Stimulated activated memory B cell treated with anti-CD40 and anti-IgM and Interleukin-4, amounts not matched to agents 10 μg/mL and 1 μg/mL and 100 μg/mL, for 72 hours (primary cell): ENCODE results near the gene KCNAB1.

Experiments
- ATAC-seq: fragments of 150-1000 bp; cut with Tn5 transposase; 2 replicates; pipeline ENCODE4 v1.10.0; 2021
- H3K27ac Mint-ChIP-seq: one replicate; pipeline ENCODE4 v1.8.0; 2022; ENCODE audit warnings: mild to moderate bottlenecking, mixed read lengths
- H3K27me3 Mint-ChIP-seq: one replicate; pipeline ENCODE4 v1.8.0; 2022; ENCODE audit warnings: mixed read lengths
- H3K36me3 Mint-ChIP-seq: one replicate; pipeline ENCODE4 v1.8.0; 2022; ENCODE audit warnings: mixed read lengths
- H3K4me1 Mint-ChIP-seq: one replicate; pipeline ENCODE4 v1.8.0; 2022; ENCODE audit warnings: mixed read lengths
- H3K4me3 Mint-ChIP-seq: one replicate; pipeline ENCODE4 v1.8.0; 2022; ENCODE audit warnings: mild to moderate bottlenecking, moderate library complexity, mixed read lengths
- H3K9me3 Mint-ChIP-seq: one replicate; pipeline ENCODE4 v1.8.0; 2022; ENCODE audit warnings: mixed read lengths

The KCNAB1 gene

DNA sequence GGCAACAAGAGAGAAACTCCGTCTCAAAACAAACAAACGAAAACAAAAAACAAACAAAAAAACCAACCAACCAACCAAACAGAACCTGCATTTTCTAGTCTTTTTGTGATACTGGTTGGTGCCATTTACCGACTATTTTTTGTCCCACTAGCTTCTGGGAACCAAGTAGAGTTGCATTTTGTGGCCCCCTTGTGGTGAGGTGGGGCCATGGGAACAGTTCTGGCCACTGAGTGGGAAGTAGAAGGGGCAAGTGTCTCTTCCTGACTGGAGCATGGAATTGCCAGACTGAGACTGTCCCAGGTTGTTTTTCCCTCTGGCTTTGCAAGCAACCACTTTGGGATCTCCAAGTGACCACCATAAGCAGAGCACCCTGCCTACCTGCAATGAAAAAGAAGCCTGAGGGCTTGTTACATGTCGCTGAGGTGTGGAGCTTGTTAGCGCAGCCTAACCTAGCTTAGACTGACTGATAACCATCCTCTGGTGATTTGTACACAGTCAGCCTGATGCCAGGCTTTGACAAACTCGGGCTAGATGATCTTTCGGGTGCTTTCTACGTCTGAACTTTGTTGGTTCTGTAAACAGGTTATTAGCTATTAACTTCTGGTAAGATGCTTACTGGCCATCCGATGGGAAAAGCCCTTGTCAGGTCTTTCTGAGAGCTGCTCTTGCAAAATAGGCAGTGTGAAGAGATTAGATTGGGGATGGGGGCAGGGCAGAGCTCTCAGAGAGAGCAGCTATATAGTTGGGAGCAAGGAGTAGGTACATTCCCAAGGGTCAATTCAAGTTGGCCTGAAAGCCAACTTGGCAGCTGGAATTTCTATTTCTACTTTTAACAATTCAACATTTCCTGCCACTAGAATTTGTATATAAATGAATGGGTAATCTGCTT is 262.3 kb downstream of the KCNAB1 start:
- ATAC-seq: no peak
- H3K27ac Mint-ChIP-seq: no peak overlapping the region
- no peaks in the 10 kb centered on the region for H3K9me3 Mint-ChIP-seq
- H3K4me3 Mint-ChIP-seq: no peak overlapping the region
- H3K36me3 Mint-ChIP-seq: no peaks in the 10 kb centered on the region
- H3K4me1 Mint-ChIP-seq: no peaks in the 10 kb centered on the region
- H3K27me3 Mint-ChIP-seq: peaks cover 23% of the 10 kb centered on the region

DNA sequence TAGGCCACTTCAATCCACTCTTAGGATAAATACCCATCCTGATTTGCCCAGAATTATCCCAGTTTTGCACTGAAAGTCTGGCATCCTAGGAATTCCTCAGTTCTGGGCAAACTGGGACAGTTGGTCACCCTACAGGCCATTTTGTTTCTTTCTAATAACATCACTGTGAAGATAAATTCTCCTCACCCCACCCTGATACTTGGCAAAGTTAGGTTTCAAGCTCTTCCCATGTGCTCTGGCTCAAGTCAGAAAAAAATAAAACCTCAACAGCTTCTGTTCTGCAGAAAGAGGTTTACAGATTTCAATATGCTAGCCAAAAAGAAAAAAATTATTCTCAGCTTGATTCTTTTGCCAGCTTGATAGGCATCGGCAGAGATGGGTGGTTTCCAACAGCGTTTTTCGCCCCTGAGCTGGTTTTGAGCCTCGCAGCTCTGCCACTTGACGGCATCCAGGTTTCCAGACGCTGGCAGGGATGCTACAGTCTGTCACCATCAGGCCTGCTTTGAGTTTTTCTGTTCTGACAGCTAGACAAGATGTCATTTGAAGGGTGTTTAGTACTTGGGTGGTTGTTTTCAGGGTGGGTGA is 263.2 kb downstream of the KCNAB1 start:
- Mint-ChIP-seq H3K27ac (no peak overlapping the region), H3K9me3 (no peaks in the 10 kb centered on the region), H3K36me3 (no peaks in the 10 kb centered on the region), H3K4me1 (no peaks in the 10 kb centered on the region), H3K27me3 (peaks cover 19% of the 10 kb centered on the region), H3K4me3 (no peak overlapping the region)
- no peak for ATAC-seq

DNA sequence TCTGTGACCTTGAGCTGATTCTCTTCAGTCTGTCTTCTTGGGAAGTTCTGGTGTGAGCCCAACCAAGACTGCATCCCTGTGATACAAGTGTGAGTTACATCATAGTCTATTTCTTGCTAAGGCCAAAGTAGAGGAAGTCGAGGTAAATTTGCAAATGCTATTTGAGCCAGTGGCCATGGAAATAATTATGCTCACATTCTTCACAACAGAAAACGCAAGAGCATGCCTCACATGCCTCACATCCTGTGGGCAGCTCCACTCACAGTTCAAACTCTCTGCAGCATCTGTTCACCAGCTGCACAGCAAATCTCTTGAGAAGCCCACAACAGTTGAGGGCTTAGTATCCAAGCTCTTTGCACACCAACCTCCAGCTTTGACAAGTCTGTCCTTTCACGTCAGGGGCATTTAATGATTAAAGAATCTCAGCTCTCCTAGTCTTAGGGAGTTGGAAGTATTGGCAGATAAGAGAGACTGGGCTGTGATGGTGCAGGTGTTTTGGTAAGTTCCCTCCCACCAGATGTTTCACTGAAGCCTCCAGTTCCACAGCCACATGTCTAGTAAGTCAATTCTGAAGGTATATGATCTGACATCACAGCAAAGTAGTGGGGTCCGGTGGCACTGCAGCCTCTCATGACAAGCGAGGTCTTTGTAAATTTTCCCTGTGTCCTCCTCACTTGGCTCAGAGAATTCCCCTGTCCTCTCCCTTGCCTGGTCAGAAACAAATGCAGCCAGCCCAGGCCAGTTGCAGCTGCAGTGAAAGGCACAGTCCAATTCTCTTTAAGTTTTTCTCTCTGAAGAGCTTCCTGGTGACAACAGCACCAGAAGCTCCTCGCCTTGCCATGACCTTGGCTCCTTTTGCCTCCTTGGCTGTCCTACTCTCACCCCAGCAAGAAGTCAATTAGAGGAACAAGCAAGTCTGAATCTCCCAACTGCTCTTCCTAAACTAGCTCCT is 268.4 kb downstream of the KCNAB1 start:
- H3K27ac Mint-ChIP-seq: no peak overlapping the region

DNA sequence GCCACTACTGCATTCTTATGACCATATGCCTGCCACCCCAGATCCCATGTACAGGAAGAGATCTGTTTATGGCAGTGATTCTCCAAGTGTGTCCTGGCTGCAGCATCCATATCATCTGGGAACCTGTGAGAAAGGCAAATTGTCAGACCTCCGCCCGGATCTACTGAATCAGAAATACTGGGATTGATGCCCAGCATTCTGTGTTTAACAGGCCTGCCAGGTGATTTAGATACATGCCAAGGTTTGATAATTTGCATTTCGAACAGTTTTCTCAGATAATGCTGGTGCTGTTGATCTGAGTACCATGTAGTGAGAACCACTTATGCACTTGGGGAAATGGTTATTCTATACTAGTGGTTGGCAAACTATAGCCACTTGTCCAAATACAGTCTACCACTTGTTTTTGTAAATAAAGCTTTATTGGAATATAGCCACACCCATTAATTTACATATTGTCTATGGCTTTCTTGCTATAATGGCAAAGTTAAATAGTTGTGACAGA is 269.1 kb downstream of the KCNAB1 start:
- Mint-ChIP-seq H3K27me3 (peaks cover 9% of the 10 kb centered on the region), H3K27ac (no peak overlapping the region), H3K4me3 (no peak overlapping the region), H3K36me3 (no peaks in the 10 kb centered on the region), H3K4me1 (peaks cover 4% of the 10 kb centered on the region), H3K9me3 (no peaks in the 10 kb centered on the region)
- ATAC-seq: no peak

More for the DNA sequence above, 268.4 kb downstream of the KCNAB1 start:
- no peaks in the 10 kb centered on the region for H3K9me3 Mint-ChIP-seq
- no peak overlapping the region for H3K4me3 Mint-ChIP-seq
- peaks cover 9% of the 10 kb centered on the region for H3K27me3 Mint-ChIP-seq
- peaks cover 4% of the 10 kb centered on the region for H3K4me1 Mint-ChIP-seq
- peak; percentile 28 for ATAC-seq
- no peaks in the 10 kb centered on the region for H3K36me3 Mint-ChIP-seq

DNA sequence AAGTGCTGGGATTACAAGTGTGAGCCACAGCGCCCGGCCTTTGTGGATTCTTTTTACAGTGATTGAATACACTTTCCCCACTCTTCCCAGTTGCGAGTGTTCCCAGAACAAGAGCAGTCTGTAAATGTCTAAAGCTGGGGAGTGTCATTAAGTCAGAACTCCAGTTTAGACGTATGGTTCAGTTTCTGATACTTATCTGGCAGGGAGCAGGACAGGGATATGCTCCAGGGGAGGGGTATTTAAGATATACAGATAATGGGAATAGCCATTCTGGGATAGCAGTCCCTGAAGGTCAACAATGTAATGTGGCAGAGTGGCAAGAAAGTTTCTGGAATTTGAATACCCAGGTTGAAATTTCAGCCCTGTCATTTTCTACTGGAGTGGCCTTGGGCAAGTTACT is 270.5 kb downstream of the KCNAB1 start:
- peaks cover 4% of the 10 kb centered on the region for H3K4me1 Mint-ChIP-seq
- H3K4me3 Mint-ChIP-seq: no peak overlapping the region
- ATAC-seq: no peak
- no peaks in the 10 kb centered on the region for H3K36me3 Mint-ChIP-seq
- H3K9me3 Mint-ChIP-seq: no peaks in the 10 kb centered on the region
- no peak overlapping the region for H3K27ac Mint-ChIP-seq
- H3K27me3 Mint-ChIP-seq: peaks cover 9% of the 10 kb centered on the region

DNA sequence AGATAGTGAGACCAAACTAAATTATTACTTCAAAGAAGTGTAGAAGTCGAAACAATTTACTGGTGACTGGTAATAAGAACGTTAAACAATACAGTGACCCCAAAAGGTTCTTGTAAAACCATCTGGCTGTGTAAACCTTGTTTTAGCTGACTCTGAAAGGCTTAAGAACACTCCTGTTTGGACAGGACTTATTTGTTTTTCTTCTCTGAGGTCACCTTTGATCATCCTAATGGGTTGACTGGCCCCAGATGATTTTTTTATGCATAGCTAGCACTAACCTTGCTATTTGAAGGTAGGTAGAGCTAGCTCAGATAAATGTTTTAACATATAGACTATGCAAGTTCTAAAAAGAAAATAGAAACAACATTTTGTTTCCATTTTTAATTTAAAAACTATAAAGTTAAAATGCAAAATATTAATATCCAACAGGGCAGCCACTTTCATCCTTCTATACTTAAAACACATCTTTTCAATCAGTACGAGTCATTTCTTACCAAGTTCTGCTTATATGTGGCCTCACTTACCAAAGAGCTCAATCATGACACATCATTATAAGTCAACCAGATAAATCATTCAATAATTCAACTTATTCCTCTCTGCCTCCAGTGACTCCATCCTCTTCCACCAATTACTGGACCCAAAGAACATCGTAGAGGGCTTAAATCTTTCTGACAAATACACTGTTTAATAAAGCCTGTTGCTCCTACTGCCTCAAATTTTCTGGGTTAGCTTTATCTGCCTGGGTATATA is 275.8 kb downstream of the KCNAB1 start:
- no peak for ATAC-seq
- Mint-ChIP-seq H3K4me3 (no peak overlapping the region), H3K4me1 (no peaks in the 10 kb centered on the region), H3K27ac (no peak overlapping the region), H3K9me3 (no peaks in the 10 kb centered on the region), H3K27me3 (no peaks in the 10 kb centered on the region), H3K36me3 (no peaks in the 10 kb centered on the region)

DNA sequence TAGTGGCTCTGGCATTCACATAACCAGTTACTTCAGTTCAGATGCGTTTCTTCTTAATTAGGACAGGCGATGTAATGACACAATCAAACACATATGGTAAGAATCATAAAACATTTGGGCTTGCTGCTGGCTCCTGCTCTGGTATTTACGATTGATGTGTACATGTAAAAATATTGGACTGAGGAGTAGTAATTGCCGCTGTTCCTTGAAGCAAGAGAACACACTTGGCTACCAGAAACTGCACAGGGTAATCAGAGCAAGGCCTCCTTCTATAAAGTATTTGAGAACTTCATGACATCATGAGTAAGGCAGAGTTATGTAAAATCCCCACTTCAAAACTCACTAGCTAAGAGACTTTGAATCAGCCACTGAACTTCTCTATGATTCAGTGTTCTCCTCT is 276.5 kb downstream of the KCNAB1 start:
- Mint-ChIP-seq H3K27ac (no peak overlapping the region), H3K4me1 (no peaks in the 10 kb centered on the region), H3K9me3 (no peaks in the 10 kb centered on the region), H3K36me3 (no peaks in the 10 kb centered on the region), H3K27me3 (no peaks in the 10 kb centered on the region), H3K4me3 (no peak overlapping the region)
- ATAC-seq: no peak

DNA sequence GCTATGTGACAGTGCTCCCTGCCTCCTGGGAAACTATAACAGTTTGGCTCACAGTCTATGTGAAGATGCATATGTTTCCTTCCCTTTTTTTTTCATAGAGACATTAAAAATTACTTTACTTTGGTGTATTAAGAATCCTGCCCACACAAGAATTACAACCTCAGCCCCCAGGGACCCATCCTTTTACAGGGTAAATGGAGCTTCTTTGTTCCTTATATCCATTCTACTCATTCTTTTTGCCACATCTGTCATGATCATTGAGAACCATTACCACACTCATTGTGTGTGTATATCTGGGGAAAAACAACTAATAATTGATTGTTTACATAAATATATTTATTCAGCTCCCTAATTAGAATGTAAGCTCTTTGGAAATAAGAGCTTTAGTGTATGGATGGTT is 277.2 kb downstream of the KCNAB1 start:
- no peaks in the 10 kb centered on the region for H3K4me1 Mint-ChIP-seq
- no peak overlapping the region for H3K27ac Mint-ChIP-seq
- H3K4me3 Mint-ChIP-seq: no peak overlapping the region
- no peaks in the 10 kb centered on the region for H3K9me3 Mint-ChIP-seq
- no peaks in the 10 kb centered on the region for H3K27me3 Mint-ChIP-seq
- no peaks in the 10 kb centered on the region for H3K36me3 Mint-ChIP-seq
- no peak for ATAC-seq

DNA sequence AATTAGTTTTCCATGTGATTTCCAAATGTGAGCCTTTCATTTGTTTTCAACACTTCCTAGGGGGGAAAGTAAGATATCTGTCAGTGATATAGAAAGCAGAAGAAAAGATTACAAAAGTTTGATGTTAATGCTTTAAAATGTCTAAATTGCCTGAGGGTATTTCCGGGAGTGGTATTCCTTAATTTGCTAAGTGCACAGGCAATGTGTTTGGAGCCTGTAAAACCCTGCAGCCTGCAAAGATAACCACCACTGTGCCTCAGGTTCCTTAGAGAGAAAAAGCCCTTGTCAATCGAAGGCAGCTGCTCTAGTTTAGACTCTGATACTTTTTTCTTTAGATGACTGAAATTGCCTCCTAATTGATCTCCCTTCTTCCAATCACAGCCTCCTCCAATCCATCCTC is 279.7 kb downstream of the KCNAB1 start:
- Mint-ChIP-seq H3K9me3 (no peaks in the 10 kb centered on the region), H3K36me3 (no peaks in the 10 kb centered on the region), H3K4me1 (no peaks in the 10 kb centered on the region), H3K4me3 (no peak overlapping the region), H3K27ac (no peak overlapping the region), H3K27me3 (no peaks in the 10 kb centered on the region)
- ATAC-seq: no peak

DNA sequence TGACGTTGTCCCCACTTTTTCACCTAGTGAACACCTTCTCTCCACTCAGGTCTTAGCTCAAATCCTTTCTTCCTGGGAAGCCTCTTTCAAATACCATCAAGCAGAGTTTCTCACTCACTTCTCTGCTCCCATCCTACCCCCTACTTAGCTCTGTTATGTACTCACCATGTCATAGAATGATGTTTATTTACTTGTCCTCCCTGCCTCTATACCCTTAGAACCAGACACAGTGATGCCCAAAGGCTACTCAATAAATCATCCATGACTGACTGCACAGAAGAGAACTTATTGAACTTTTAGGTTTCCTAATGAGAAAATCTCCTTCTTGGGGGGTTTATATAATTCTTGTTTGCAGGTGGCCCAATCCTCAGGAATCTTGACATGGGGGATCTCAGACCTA is 280.4 kb downstream of the KCNAB1 start:
- H3K4me1 Mint-ChIP-seq: no peaks in the 10 kb centered on the region
- H3K4me3 Mint-ChIP-seq: no peak overlapping the region
- no peak overlapping the region for H3K27ac Mint-ChIP-seq
- ATAC-seq: no peak
- no peaks in the 10 kb centered on the region for H3K27me3 Mint-ChIP-seq
- H3K9me3 Mint-ChIP-seq: no peaks in the 10 kb centered on the region
- H3K36me3 Mint-ChIP-seq: no peaks in the 10 kb centered on the region

DNA sequence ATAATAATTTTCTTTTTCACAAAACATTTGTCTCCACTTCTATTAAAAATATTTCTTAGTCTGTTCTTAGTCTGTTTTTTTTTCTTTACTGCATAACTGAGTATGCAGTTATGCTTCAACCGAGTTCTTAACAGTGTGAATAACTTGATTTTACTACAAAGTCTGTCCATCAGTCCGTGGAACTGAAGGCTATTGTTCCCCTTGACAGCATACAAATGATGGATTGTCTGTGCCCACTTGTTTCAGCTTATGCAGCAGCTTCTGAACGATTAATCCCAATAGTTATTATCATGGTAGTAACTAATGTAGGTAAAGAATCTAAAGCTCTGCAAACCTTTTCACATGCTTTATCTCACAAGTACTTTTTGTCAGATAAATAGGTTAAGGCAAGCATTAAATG is 283.8 kb downstream of the KCNAB1 start:
- no peak overlapping the region for H3K4me3 Mint-ChIP-seq
- no peaks in the 10 kb centered on the region for H3K4me1 Mint-ChIP-seq
- no peaks in the 10 kb centered on the region for H3K36me3 Mint-ChIP-seq
- H3K9me3 Mint-ChIP-seq: no peaks in the 10 kb centered on the region
- H3K27ac Mint-ChIP-seq: no peak overlapping the region
- ATAC-seq: no peak
- no peaks in the 10 kb centered on the region for H3K27me3 Mint-ChIP-seq

DNA sequence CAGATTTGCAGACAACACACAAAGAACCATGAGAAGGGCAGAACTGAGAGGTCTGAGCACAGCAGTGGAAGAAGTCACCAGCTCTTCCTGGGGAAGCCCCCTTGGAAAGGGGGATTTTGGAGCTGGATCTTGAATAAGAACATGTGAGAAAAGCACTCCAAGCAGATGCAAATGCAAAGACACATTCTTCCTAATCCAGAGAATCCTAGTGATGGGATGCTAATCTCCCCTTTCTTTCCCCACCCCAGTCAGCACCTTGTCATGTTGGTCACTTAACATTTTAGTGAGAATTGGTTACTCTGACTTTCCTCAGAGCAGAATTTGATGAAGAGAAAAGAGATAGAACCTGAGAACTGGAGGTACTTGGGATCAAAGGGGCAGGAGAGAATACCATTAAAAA is 286.0 kb downstream of the KCNAB1 start:
- Mint-ChIP-seq H3K36me3 (no peaks in the 10 kb centered on the region), H3K27ac (no peak overlapping the region), H3K4me3 (no peak overlapping the region), H3K4me1 (no peaks in the 10 kb centered on the region), H3K27me3 (peaks cover under 1% of the 10 kb centered on the region), H3K9me3 (no peaks in the 10 kb centered on the region)
- ATAC-seq: no peak

DNA sequence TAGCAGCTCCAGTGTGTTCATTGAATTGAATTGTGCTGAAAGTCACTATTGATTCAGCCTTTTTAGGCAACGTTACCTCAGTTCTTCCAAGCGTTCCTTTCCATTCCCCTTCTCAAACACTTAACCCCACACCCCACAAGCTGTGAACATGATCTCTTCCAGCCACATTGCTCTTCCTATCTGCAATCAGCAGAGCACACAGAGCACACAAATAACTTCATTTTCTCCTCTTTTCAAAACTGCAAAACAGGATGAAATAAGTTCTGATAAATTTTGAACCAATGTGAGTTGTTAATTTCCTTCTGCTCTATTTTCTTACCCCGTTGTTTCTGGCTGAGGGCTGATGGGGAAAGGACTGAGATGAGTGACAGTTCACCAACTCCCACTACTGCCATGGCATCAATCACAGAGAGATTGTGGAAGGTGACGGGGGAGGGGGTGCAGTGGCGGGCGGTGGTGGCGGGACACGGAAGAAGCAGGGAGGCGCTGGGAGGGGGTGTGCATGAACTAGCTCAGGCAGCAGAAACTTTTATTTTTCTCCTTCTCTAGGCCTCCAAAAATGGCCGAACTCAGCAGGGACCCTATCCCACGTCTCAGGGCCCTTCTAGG is 287.3 kb downstream of the KCNAB1 start:
- ATAC-seq: no peak
- H3K27me3 Mint-ChIP-seq: peaks cover 8% of the 10 kb centered on the region
- no peaks in the 10 kb centered on the region for H3K36me3 Mint-ChIP-seq
- H3K4me1 Mint-ChIP-seq: no peaks in the 10 kb centered on the region
- H3K27ac Mint-ChIP-seq: no peak overlapping the region
- no peaks in the 10 kb centered on the region for H3K9me3 Mint-ChIP-seq
- H3K4me3 Mint-ChIP-seq: no peak overlapping the region

DNA sequence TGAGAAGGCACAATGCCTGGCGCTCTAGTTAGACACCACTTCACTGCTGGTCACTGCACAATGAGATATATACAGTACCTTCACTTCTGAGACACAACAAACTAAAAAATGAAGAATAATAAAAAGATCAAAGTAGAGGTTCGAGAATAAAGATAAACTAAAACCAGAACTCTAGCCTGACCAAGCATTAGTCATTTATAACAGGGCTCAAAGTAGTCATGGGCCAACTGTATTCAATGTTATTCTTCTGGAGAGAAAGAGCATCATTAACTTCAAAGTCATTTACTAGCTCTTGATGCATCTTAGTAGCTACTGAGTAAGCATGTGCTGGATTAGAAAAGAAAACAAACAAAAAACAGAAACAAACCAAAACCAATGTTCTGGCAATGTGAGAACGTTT is 289.3 kb downstream of the KCNAB1 start:
- no peaks in the 10 kb centered on the region for H3K4me1 Mint-ChIP-seq
- H3K27me3 Mint-ChIP-seq: peaks cover 8% of the 10 kb centered on the region
- H3K27ac Mint-ChIP-seq: no peak overlapping the region
- no peak for ATAC-seq
- no peak overlapping the region for H3K4me3 Mint-ChIP-seq
- no peaks in the 10 kb centered on the region for H3K36me3 Mint-ChIP-seq
- no peaks in the 10 kb centered on the region for H3K9me3 Mint-ChIP-seq
